GM12892 (cell line): Measurements from ENCODE around the gene PCIF1.

Experiments
- POLR2A ChIP-seq: IDR thresholded peaks from 2 replicates; pipeline ENCODE4 v1.6.1; 2011; ENCODE audit warnings: low read depth, low read length, control low read depth
- POLR2AphosphoS5 ChIP-seq: IDR thresholded peaks from 2 replicates; pipeline ENCODE4 v1.6.1; 2011; ENCODE audit warnings: low read depth, low read length, control low read depth

DNA sequence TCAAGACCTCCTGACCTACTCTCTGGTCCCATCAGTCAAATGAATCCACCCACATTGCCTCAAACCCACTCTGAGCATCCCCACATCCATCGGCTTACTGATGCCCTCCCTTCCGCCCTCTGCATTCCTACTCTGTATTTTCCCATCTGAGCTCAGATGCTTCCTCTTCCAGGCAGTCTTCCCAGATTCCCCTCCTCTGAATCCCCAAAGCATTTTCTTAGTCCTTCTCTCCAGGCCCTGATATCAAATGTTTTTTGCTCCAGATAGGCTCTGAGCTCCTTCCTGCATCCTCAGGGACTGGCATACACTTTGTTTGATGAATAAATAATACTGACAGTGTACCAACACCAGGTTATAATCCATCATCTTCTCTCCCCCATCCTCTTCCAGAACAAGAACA is 26.4 kb upstream of the PCIF1 start:
- TF ChIP-seq POLR2A (no peak), POLR2AphosphoS5 (no peak)
